A549 treated with RU486 at 1 μM for 4 hours (cell line): Measurements from ENCODE around the gene DSC3. TPM values are rescaled to one million over a fixed set of nuclear protein-coding genes. Genes with fewer than 3 reads are reported as not detected.

Source experiments
- total RNA-seq: library from RNA; stranded (reverse); fragments of 200-300 nt; extraction: Qiagen RNA extraction; gene quantifications from 5 replicates; pipeline ENCODE4 v1.2.3, GENCODE V29; 2022; ENCODE audit warnings: low read depth

The DSC3 gene
- 1.6 to 2.8 TPM (median 1.9 TPM) in 5 replicates for total RNA-seq

DNA sequence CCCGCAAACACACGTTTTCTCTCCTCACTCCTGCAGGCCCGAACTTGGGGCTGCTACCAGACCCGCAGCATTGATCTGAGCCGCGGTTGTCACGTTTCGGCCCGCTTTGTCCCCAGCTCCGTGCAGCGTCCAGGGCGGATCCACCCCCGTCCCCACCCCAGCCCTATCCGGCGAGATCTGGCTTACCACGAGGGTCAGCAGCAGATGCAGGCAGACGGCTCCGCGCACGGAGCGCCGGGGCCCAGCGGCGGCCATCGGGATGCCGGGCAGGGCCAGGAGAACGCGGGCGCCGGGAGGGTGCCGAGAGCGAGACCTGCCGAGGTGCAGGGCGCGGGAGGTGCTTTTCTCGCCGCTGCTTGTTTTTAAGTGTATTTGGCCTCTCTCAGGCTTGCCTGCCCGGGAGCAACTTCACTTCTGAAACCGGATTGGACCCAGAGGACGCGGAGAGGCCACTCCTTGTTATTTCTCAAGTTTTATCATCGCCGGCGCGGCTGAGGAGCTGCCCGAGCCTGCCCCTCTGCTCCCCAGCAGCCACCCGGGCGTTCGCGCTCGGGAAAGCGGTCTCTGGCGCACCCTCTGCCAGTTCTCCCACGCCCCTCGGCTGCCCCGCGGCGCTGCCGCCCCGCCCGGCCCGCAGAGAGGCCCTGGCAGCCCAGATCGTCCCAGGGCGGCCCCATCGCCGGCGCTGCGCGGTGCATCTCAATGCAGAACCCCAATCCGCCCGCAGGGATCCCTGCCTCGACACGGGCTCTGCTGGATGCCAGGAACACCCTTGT is at the start of gene DSC3:
Gene DSC3 (minus strand): TSS at position 337 of the 776 bp plus-strand sequence. CDS start 82 bp downstream, at position 255.

Other genes with a start within 250 kb of the DSC3 start
- gene DSC2, start 59.7 kb upstream of the DSC3 start, total RNA-seq: 0.93 to 1.8 TPM (median 1.3 TPM) in 5 replicates
- gene DSC1, start 120.1 kb upstream of the DSC3 start, total RNA-seq: not detected in 5 replicates